Astrocyte of the hippocampus (primary cell): ENCODE measurements around the gene SLC7A4.
"Not testable (repeated sequence)": the region's sequence is repeated elsewhere in the genome, so short reads cannot be mapped to it uniquely, and the experiment has no call there.

Source experiments
- DNase-seq: peaks from one replicate; pipeline ENCODE4 v3.0.0; 2011; ENCODE audit warnings: low read depth, low spot score

The SLC7A4 gene, protein sequence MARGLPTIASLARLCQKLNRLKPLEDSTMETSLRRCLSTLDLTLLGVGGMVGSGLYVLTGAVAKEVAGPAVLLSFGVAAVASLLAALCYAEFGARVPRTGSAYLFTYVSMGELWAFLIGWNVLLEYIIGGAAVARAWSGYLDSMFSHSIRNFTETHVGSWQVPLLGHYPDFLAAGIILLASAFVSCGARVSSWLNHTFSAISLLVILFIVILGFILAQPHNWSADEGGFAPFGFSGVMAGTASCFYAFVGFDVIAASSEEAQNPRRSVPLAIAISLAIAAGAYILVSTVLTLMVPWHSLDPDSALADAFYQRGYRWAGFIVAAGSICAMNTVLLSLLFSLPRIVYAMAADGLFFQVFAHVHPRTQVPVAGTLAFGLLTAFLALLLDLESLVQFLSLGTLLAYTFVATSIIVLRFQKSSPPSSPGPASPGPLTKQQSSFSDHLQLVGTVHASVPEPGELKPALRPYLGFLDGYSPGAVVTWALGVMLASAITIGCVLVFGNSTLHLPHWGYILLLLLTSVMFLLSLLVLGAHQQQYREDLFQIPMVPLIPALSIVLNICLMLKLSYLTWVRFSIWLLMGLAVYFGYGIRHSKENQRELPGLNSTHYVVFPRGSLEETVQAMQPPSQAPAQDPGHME

DNA sequence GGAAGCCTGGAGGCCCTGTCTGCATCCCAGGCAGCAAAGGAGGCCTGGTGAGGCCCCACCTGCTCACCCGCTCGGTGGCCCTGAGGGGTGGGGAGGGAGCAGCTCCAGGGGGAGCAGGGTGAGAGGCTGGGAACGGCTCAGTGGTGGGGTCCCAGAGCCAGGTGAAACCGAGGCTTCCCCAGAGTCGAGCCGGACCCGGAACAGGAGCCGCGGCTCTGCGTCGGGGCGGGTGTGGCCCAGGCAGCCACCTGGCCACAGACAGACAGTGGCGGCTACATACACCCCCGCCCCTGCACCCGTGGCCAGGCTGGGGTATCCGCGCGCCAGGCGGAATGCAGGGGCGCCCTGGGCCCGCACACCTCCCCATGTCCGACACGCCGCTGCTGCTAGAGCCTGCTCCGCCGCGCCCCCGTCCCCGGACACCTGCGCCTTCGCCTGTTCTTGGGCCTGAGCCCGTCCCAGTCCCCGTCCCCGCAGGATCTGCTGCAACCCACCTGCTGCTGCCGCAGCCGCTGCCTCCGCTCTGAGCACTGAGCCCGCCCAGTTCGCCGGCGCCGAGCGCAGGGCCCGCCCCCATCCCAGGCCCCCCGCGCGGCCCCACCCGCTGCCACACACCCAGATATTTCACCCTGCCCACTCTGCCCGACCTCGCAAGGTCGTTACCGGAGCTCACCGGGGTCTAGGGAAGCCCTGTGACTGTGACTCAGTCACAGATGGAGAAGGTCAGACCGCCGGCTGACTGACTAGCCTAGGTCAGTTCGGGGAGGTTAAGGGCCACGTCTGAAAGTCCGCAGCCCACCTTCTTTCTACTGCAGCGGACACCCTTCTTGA is at the start of gene SLC7A4:
Gene SLC7A4 (minus strand): TSS at position 525 of the 831 bp plus-strand sequence. CDS start 749 bp downstream, outside the sequence.
- no peak for DNase-seq

- DNase-seq: no peak
Measured at GRCh38 chr22:21080435-21081137, 48.2 kb upstream of the SLC7A4 start.

DNA sequence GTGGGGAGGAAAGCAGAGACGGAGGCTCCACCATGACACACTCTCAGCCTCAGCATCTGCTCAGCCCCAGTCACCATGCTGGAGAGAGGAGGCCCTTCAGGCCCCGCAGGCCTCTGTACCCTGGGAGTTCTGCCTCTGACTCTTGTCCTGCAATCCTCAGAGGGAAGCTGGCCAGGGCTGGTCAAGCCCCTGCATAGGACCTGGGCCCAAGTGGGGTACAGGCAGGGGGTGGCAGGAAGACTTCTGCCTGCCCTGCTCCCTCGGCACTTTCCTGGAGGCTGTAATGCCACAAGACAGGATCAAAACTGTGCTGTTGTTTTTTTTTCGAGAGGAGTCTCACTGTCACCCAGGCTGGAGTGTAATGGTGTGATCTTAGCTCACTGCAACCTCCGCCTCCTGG is 47.1 kb upstream of the SLC7A4 start:
- no peak for DNase-seq

DNA sequence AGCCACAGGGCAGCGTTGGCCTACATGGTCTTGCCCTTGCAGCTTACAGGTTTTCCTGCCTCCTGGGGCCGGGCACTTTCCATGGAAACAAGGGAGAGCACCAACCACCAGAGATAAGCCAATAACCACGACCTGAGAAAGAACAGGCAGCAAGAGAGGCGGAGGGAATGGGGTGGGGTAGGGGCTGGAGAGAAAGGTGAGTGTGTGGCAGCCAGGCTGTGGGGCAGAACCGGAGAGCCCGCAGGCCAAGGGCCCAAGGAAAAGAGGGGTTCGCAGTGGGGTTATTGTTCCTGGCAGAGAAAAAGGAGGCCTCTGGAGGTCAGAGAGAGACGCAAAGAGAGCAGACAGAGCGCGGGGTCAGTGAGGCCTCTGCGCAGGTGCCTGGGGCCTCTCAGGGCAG is 46.6 kb upstream of the SLC7A4 start:
- DNase-seq: no peak

DNA sequence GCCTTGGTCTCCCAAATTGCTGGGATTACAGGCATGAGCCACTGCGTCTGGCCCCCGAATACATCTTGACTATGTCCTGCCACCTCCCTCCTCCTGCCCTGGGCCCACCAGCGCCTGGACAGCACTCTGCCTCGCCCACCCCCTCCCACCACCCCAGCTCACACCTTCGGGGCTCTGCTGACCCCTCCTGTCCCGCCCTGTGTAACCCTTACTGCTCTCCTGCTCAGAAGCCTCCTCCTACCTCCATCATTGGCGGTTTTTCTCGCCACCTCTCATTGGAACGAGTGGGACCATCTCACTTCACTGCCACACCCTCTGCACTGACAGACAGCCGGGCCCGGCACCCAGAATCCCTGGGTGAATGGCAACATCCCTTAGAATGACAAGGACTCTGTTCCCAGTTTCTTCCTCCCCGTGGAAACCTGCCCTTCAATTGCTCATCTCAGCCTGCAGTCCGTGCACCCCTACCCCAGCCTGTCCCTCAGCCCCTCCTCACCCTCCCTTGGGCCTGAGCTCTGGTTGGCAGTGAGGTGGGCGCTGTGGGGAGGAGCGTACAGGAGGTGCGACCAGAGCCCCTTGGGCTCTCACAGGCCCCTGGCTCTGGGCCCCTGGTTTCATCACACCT is 45.6 kb upstream of the SLC7A4 start:
- DNase-seq: no peak

DNA sequence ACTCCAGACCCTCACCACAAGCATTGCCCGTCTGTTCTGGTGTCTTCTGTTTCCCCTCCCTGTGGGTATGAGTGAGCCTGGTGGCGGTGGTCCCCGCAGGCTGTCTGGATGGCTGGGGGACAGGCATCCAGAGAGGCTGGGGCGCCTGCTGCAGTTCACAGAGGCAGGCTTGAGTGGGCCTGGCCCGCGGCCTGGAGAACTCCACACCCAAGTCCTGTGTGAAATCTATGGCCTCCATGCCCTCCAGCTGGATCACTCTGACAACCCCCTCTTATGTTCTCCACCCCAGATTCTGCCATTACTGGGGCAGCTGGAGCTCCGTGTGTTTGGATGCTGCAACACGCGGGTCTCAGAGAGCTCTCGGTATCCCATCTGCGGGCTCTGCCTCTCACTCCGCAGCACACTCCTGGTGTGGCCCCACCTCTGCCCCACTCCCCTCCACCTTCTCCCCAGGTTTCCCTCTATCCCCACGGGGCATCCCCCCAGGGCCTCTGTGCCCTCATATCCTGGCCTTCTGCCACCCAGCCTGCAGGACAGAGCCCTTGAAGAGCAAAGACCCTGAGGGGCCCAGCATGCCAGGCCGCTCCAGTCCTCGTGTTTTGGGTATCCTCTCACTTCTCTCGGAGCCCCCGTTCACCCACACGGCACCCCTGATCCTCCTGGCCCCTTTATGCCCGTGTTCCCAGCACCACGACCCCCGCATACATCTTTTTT is 44.7 kb upstream of the SLC7A4 start:
- DNase-seq: no peak

GRCh38 chr22:21075516-21076138 is 43.3 kb upstream of the SLC7A4 start:
- DNase-seq: no peak

- peak; percentile 78 for DNase-seq
Measured at GRCh38 chr22:21074102-21074715, 41.8 kb upstream of the SLC7A4 start.

- DNase-seq: no peak
Measured at GRCh38 chr22:21073482-21073881, 41.1 kb upstream of the SLC7A4 start.

DNA sequence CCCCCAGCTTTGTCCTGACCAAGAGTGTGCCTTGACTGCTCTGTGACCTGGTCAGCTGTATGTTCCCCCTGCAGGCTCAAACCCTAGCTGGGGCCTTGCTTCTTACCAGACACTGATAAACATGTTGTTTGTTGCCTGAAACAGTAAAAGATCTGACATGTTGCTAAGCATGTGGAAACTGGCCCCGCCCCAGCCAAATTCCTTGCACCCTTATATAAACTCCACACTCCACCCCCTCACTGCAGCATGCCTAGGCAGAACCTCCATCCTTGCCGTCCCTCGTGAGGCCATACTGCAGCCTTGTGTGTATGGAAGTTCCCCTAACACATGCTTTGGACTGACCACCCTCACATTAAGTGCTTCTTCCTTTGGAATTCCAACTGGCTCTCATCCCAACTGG is 40.7 kb upstream of the SLC7A4 start:
- no peak for DNase-seq

GRCh38 chr22:21071796-21072195 is 39.4 kb upstream of the SLC7A4 start:
- not testable (repeated sequence) for DNase-seq

- no peak for DNase-seq
Measured at GRCh38 chr22:21070690-21071615, 38.6 kb upstream of the SLC7A4 start.

GRCh38 chr22:21069375-21069774 is 37.0 kb upstream of the SLC7A4 start:
- DNase-seq: no peak

DNA sequence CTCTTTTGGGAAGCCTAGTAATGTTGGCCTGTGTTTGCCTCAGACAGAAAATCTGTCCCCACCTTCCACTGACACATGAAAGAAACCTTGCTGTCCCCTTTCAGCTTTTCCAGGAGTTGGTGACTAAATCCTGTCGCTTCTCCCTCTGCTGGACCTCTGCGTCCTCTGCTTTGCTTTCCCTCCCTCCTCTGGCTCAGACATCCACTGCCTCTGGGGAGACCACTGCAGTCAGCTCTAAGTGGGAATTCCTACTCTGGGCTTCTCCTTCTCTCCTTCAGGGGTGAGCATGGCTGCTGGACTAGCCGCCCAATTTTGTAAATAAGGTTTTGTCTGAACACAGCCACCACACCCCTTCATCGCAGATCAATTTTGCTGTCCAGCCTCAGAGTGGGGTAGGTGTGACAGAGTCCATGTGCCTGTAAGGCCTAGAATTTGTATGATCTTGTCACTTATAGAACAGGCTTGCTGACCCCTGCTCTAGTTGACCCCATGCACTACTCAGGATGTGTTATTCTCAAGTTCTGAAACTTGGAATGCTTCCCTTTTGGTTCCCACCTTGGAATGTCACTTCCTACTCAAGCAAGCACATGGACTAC is 36.4 kb upstream of the SLC7A4 start:
- no peak for DNase-seq

DNA sequence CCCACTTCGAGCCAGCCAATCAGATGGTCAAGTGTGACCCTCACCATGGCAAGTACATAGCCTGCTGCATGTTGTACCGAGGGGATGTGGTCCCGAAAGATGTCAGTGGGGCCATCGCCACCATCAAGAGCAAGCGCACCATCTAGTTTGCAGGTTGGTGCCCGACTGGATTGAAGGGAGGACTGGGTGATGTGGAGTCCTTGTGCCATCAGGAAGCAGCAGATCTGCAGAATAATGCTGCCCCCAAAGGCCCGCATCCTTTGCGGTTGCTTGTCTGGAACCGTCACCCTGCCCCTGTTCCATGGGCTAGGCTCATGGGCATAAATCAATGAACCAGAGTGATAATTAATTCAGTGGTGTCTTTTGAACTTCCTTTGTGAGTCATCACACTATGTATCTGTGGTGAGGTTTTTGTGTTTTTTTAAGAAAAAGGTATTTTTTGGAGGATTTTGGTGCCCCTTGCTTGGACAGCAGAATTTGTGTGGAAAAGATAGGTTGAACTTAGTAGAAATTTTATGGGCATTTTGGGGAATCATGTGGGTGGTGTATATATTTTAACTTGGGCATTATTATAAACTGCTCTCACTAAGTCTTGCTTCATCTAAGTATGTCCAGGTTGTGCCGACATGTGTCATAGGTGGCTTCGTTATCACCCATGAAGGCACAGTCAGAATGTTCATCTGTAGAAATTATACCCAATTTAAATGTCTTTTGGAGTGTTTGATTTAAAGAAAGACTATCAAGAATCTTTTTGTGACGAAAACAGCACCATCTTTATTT is 35.7 kb upstream of the SLC7A4 start:
- DNase-seq: no peak

GRCh38 chr22:21067075-21067900 is 34.9 kb upstream of the SLC7A4 start:
- DNase-seq: no peak
